ENCODE results near the gene FRMD4A. TPM values are rescaled to one million over a fixed set of nuclear protein-coding genes. Genes with fewer than 3 reads are reported as not detected.

FRMD4A gene
- total RNA-seq, 1 donor from 2014 or later = 236 TPM

- Mint-ChIP-seq H3K9me3 (ENCODE audit: unreplicated experiment) (no peaks in the 10 kb centered on the region), H3K4me3 (ENCODE audit: unreplicated experiment) (no peak overlapping the region), H3K36me3 (ENCODE audit: unreplicated experiment) (peaks cover 2% of the 10 kb centered on the region), H3K4me1 (ENCODE audit: unreplicated experiment) (peaks cover 20% of the 10 kb centered on the region), H3K27ac (ENCODE audit: unreplicated experiment) (no peak overlapping the region), H3K27me3 (ENCODE audit: unreplicated experiment) (peaks cover 6% of the 10 kb centered on the region)
- no peak for TF ChIP-seq CTCF (IDR thresholded peaks at IDR 0.05)
- no peak for DNase-seq (ENCODE audit: extremely low spot score, unreplicated experiment)
These were observed 147.9 kb downstream of the FRMD4A start for GRCh38 chr10:14182781-14183180.

GRCh38 chr10:14181567-14181936, 149.2 kb downstream of the FRMD4A start:
- peaks cover 22% of the 10 kb centered on the region for H3K4me1 Mint-ChIP-seq (ENCODE audit: unreplicated experiment)

GRCh38 chr10:14180911-14181566, 149.7 kb downstream of the FRMD4A start:
- Mint-ChIP-seq H3K27me3 (ENCODE audit: unreplicated experiment) (peaks cover 6% of the 10 kb centered on the region), H3K36me3 (ENCODE audit: unreplicated experiment) (peaks cover 2% of the 10 kb centered on the region), H3K4me3 (ENCODE audit: unreplicated experiment) (no peak overlapping the region), H3K9me3 (ENCODE audit: unreplicated experiment) (no peaks in the 10 kb centered on the region), H3K4me1 (ENCODE audit: unreplicated experiment) (peaks cover 20% of the 10 kb centered on the region), H3K27ac (ENCODE audit: unreplicated experiment) (no peak overlapping the region)
- no peak for TF ChIP-seq CTCF (IDR thresholded peaks at IDR 0.05)
- no peak for DNase-seq (ENCODE audit: extremely low spot score, unreplicated experiment)

More at GRCh38 chr10:14181567-14181936, 149.2 kb downstream of the FRMD4A start:
- peaks cover 6% of the 10 kb centered on the region for H3K27me3 Mint-ChIP-seq (ENCODE audit: unreplicated experiment)
- peaks cover 2% of the 10 kb centered on the region for H3K36me3 Mint-ChIP-seq (ENCODE audit: unreplicated experiment)
- H3K9me3 Mint-ChIP-seq (ENCODE audit: unreplicated experiment) = no peaks in the 10 kb centered on the region
- no peak overlapping the region for H3K4me3 Mint-ChIP-seq (ENCODE audit: unreplicated experiment)
- no peak for TF ChIP-seq CTCF (IDR thresholded peaks at IDR 0.05)
- no peak overlapping the region for H3K27ac Mint-ChIP-seq (ENCODE audit: unreplicated experiment)
- no peak for DNase-seq (ENCODE audit: extremely low spot score, unreplicated experiment)

GRCh38 chr10:14179251-14179650, 151.5 kb downstream of the FRMD4A start:
- H3K27ac Mint-ChIP-seq (ENCODE audit: unreplicated experiment) = no peak overlapping the region
- peaks cover 26% of the 10 kb centered on the region for H3K4me1 Mint-ChIP-seq (ENCODE audit: unreplicated experiment)
- H3K36me3 Mint-ChIP-seq (ENCODE audit: unreplicated experiment) = peaks cover 2% of the 10 kb centered on the region
- H3K4me3 Mint-ChIP-seq (ENCODE audit: unreplicated experiment) = no peak overlapping the region
- no peak for TF ChIP-seq CTCF (IDR thresholded peaks at IDR 0.05)
- peaks cover 6% of the 10 kb centered on the region for H3K27me3 Mint-ChIP-seq (ENCODE audit: unreplicated experiment)
- no peaks in the 10 kb centered on the region for H3K9me3 Mint-ChIP-seq (ENCODE audit: unreplicated experiment)
- DNase-seq (ENCODE audit: extremely low spot score, unreplicated experiment) = no peak

- no peaks in the 10 kb centered on the region for H3K9me3 Mint-ChIP-seq (ENCODE audit: unreplicated experiment)
- no peak for TF ChIP-seq CTCF (IDR thresholded peaks at IDR 0.05)
- no peaks in the 10 kb centered on the region for H3K27me3 Mint-ChIP-seq (ENCODE audit: unreplicated experiment)
- no peak for DNase-seq (ENCODE audit: extremely low spot score, unreplicated experiment)
- H3K4me1 Mint-ChIP-seq (ENCODE audit: unreplicated experiment) = peaks cover 61% of the 10 kb centered on the region
- H3K27ac Mint-ChIP-seq (ENCODE audit: unreplicated experiment) = peak overlapping the region; percentile 91
- H3K4me3 Mint-ChIP-seq (ENCODE audit: unreplicated experiment) = peak overlapping the region; percentile 90
- no peaks in the 10 kb centered on the region for H3K36me3 Mint-ChIP-seq (ENCODE audit: unreplicated experiment)
These were observed 156.8 kb downstream of the FRMD4A start for GRCh38 chr10:14173706-14174594.

All from osteocyte (in vitro differentiated cells).